ENCODE data around the gene KRTAP10-1.

DNA sequence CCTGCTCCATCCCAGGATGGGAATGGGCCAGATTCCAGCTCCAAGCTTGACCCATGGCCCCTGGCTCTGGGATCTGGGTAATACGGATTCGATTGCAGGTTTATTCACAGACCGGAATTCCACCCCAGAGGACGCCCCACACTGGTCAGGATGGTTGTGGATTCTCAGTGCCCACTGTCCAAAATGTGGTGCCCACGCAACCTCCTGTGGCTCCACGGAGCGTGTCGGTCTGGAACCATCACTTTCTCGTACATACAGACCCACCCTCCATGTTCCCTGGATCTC is 31.6 kb downstream of the KRTAP10-1 start:
- no peak for TF ChIP-seq POLR2A (IDR thresholded peaks at IDR 0.05)
- TF ChIP-seq CTCF (IDR thresholded peaks at IDR 0.05 in 4 of 5, conservative IDR thresholded peaks at IDR 0.05 in 1 of 5), result no peak
